GM18870 (cell line): ENCODE results near the gene MTARC2.
"Not testable (repeated sequence)": the region's sequence is repeated elsewhere in the genome, so short reads cannot be mapped to it uniquely, and the experiment has no call there.

Experiments used
- ATAC-seq: cut with Tn5 transposase; IDR thresholded peaks from one replicate; pipeline ENCODE4 v1.9.1; 2021; ENCODE audit warnings: moderate library complexity; ENCODE audit not compliant: unreplicated experiment

Gene MTARC2

GRCh38 chr1:220748089-220748934 lies at the start of gene MTARC2:
Gene MTARC2, plus strand, starts transcription at chr1:220748322. Its CDS starts 210 bp downstream, at chr1:220748532.
- peak; percentile 78 for ATAC-seq

- ATAC-seq = no peak
Measured at GRCh38 chr1:220698607-220699016, 49.5 kb upstream of the MTARC2 start.

- no peak for ATAC-seq
Measured at GRCh38 chr1:220699044-220699443, 49.1 kb upstream of the MTARC2 start.

- no peak for ATAC-seq
Measured at GRCh38 chr1:220700556-220701179, 47.5 kb upstream of the MTARC2 start.

GRCh38 chr1:220701974-220702373 lies 46.1 kb upstream of the MTARC2 start:
- no peak for ATAC-seq

- ATAC-seq = no peak
Measured at GRCh38 chr1:220702733-220703270, 45.3 kb upstream of the MTARC2 start.

GRCh38 chr1:220703305-220703704 lies 44.8 kb upstream of the MTARC2 start:
- no peak for ATAC-seq

GRCh38 chr1:220705782-220706181 lies 42.3 kb upstream of the MTARC2 start:
- no peak for ATAC-seq

- no peak for ATAC-seq
Measured at GRCh38 chr1:220706480-220706879, 41.6 kb upstream of the MTARC2 start.

- ATAC-seq = no peak
Measured at GRCh38 chr1:220707160-220707559, 41.0 kb upstream of the MTARC2 start.

- no peak for ATAC-seq
Measured at GRCh38 chr1:220708244-220708643, 39.9 kb upstream of the MTARC2 start.

GRCh38 chr1:220708936-220709801 lies 39.0 kb upstream of the MTARC2 start:
- no peak for ATAC-seq

GRCh38 chr1:220710333-220710732 lies 37.8 kb upstream of the MTARC2 start:
- no peak for ATAC-seq

- ATAC-seq = peak; percentile 84
Measured at GRCh38 chr1:220711056-220711809, 36.9 kb upstream of the MTARC2 start.

- not testable (repeated sequence) for ATAC-seq
Measured at GRCh38 chr1:220715986-220716385, 32.1 kb upstream of the MTARC2 start.

- ATAC-seq = no peak
Measured at GRCh38 chr1:220717800-220718640, 30.1 kb upstream of the MTARC2 start.

GRCh38 chr1:220721266-220721665 lies 26.9 kb upstream of the MTARC2 start:
- not testable (repeated sequence) for ATAC-seq

- no peak for ATAC-seq
Measured at GRCh38 chr1:220726634-220727033, 21.5 kb upstream of the MTARC2 start.

- no peak for ATAC-seq
Measured at GRCh38 chr1:220727519-220727918, 20.6 kb upstream of the MTARC2 start.
